ENCODE measurements around the gene CEP85. TPM values are rescaled to one million over a fixed set of nuclear protein-coding genes. Genes with fewer than 3 reads are reported as not detected.
A peak's percentile ranks its signal among the peaks of the same experiment; 100 is the strongest.

Gene CEP85
- total RNA-seq, 4 donors from 2014 or later: 1.3 to 6.8 (median 4.7) TPM

DNA sequence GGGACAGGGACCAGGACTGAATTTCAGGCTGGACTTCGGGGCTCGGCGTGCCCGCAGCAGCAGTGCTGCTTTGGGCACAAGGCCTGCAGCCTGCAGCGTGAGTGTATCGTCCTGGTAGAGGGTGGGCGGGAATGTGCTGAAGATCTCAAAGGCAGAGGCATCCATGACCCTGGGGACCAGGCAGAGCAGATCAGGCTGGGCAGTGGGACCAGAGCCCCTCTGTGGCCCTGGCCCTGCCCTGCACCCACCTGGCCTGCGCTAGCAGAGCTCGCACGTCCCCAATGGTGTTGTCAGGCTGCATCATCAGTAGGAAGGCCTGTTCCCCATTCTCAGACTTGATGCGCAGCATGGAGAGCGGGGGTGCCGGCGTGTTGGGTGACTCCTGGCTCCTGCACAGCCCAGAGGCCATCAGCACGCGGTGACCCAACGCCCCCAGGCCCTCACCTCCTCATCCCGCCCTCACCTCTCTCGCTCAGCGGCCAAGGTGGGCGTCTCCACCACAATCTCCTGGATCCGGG lies 48.5 kb downstream of the CEP85 start:
- H3K27me3 ChIP-seq: no peaks in the 10 kb centered on the region
- 0% methylated on average over 1 of the region's 22 CpGs; no CpG with 5 or more reads in 1 of the 2 donors for WGBS, 2 donors (ENCODE audit: low coverage in 1 of 2)
- H3K27ac ChIP-seq: peak overlapping the region in 3 of 4 donors; percentile 95 to 97 (median 95)
- H3K4me1 ChIP-seq: peaks cover 0 to 89% (median 51%) of the 10 kb centered on the region in 3 donors
- H3K4me3 ChIP-seq: no peak overlapping the region
- TF ChIP-seq EP300 (IDR thresholded peaks at IDR 0.05): no peak
- no peak for TF ChIP-seq POLR2A (IDR thresholded peaks at IDR 0.05)
- no peak for TF ChIP-seq POLR2AphosphoS5 (IDR thresholded peaks at IDR 0.05)
- H3K9me3 ChIP-seq: no peaks in the 10 kb centered on the region
- no peak for ATAC-seq
- H3K36me3 ChIP-seq: no peaks in the 10 kb centered on the region

DNA sequence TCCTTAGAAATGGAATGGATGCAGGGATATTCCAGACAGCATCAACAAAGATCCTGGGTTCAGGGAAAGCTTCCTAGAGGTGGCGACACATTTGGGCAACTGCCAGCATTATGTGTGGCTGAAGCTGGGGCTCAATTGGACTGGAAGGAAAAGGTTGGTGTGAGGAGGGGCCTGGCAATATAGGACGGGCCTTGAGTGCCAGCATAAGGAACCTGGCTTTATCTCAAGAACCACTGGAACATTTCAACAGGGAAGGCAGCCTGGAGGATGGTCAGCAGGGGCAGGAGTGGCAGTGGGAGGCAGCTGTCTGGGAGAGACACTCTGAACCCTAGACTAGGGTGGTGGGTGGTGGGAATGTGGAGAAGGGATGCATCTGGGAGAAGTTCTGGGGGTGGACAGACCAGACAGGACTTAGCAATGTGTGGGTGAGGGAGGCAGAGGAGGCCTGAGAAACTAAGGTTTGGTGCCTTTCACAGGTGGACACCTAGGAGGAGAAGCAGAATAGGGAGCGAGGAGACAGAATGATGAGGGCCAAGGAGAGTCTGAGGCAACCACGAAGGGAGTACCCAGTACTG lies 49.4 kb downstream of the CEP85 start:
- WGBS, 2 donors (ENCODE audit: low coverage in 1 of 2): 33 to 65% methylated on average over 2 to 4 of the region's 4 CpGs
- H3K27me3 ChIP-seq: no peaks in the 10 kb centered on the region
- no peak overlapping the region for H3K4me3 ChIP-seq
- peak overlapping the region in 3 of 4 donors; percentile 95 to 97 (median 95) for H3K27ac ChIP-seq
- ATAC-seq: no peak
- H3K36me3 ChIP-seq: no peaks in the 10 kb centered on the region
- TF ChIP-seq POLR2A (IDR thresholded peaks at IDR 0.05) (no peak), EP300 (IDR thresholded peaks at IDR 0.05) (no peak), POLR2AphosphoS5 (IDR thresholded peaks at IDR 0.05) (no peak)
- TF ChIP-seq, protein P1, sequence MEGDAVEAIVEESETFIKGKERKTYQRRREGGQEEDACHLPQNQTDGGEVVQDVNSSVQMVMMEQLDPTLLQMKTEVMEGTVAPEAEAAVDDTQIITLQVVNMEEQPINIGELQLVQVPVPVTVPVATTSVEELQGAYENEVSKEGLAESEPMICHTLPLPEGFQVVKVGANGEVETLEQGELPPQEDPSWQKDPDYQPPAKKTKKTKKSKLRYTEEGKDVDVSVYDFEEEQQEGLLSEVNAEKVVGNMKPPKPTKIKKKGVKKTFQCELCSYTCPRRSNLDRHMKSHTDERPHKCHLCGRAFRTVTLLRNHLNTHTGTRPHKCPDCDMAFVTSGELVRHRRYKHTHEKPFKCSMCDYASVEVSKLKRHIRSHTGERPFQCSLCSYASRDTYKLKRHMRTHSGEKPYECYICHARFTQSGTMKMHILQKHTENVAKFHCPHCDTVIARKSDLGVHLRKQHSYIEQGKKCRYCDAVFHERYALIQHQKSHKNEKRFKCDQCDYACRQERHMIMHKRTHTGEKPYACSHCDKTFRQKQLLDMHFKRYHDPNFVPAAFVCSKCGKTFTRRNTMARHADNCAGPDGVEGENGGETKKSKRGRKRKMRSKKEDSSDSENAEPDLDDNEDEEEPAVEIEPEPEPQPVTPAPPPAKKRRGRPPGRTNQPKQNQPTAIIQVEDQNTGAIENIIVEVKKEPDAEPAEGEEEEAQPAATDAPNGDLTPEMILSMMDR (IDR thresholded peaks at IDR 0.05): no peak
- no peaks in the 10 kb centered on the region for H3K9me3 ChIP-seq
- peaks cover 0 to 89% (median 48%) of the 10 kb centered on the region in 3 donors for H3K4me1 ChIP-seq

DNA sequence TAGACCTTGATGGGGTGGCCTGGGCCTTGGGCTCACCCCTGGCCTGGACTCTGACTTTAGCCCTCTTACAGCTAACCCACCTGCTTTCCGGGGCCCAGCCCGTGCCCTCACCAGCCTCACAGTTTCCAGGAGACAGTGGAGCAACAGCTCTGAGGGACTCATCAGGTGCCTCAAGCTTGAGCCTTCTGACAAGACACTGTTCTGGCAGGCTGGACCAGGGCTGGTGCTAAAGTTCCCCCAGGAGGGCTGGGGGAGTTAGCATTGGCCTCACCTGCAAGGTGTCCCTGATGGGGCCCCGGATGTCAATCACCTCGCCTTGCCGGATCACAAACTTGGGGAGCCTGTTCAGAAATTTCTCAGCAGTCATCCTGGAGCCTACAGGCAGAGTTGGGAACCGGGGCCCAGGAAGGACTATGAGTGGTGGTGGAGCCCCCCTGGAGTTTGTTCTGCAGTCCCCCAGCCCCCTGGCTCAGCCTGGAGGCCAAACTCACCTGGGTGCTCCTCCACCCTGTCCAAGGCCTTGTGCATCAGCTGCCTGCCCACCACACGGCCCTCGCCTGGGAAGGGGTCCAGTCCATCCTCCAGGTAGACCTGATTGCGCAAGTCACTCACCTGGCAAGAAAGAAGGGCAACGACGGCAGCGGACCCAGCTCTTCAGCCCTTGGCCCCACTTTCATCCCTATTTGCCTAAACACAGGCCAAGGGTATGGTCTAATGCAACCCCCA lies 50.0 kb downstream of the CEP85 start:
- H3K27ac ChIP-seq: peak overlapping the region in 3 of 4 donors; percentile 95 to 97 (median 95)
- peaks cover 0 to 88% (median 42%) of the 10 kb centered on the region in 3 donors for H3K4me1 ChIP-seq
- WGBS, 2 donors (ENCODE audit: low coverage in 1 of 2): 71 to 90% methylated on average over 3 of the region's 12 CpGs
- no peak overlapping the region for H3K4me3 ChIP-seq
- no peaks in the 10 kb centered on the region for H3K36me3 ChIP-seq
- H3K9me3 ChIP-seq: no peaks in the 10 kb centered on the region
- no peak for ATAC-seq
- TF ChIP-seq, protein P1 (IDR thresholded peaks at IDR 0.05): no peak
- TF ChIP-seq POLR2A (IDR thresholded peaks at IDR 0.05) (no peak), EP300 (IDR thresholded peaks at IDR 0.05) (no peak)
- no peaks in the 10 kb centered on the region for H3K27me3 ChIP-seq

DNA sequence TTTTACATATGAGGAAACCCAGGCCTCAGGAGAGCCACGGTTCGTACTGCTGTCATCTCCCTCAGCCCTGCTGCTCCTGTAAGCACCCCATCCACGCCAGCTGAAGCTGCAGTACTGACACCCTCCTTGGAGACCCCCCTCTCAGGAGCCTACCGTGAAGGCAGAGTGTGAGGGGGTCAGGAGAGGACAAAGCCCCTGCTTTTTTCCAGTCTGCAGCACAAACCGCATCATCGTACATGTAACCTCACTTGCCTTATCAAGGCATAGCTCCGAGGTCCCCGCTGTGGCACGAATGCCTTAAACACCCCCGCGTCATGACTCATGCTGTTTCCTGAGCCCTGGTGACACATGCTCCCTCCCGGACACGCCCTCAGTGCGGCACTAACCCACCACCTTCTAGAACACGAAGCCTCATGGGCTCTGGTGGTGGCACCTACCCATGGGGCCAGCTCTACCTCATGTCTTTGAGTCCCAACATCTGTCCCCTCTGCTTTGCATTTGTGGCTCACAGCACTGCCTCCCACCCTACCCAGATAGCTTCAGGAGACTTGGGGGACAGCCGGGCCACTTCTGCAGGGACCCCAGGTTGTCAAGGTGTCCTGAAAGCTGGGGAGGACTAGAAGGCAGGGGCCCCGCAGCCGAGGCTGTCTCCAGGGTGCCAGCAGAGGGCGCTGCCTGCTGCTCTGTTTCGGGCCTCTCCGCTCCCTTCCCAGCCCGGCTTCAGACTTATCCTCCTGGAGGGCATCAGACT lies 50.8 kb downstream of the CEP85 start:
- no peaks in the 10 kb centered on the region for H3K27me3 ChIP-seq
- no peak overlapping the region for H3K4me3 ChIP-seq
- H3K36me3 ChIP-seq: no peaks in the 10 kb centered on the region
- H3K27ac ChIP-seq: peak overlapping the region in 3 of 4 donors; percentile 95 to 97 (median 95)
- H3K4me1 ChIP-seq: peaks cover 0 to 86% (median 38%) of the 10 kb centered on the region in 3 donors
- TF ChIP-seq POLR2A (IDR thresholded peaks at IDR 0.05): no peak
- no peak for TF ChIP-seq EP300 (IDR thresholded peaks at IDR 0.05)
- peak; percentile 63 for TF ChIP-seq POLR2AphosphoS5 (IDR thresholded peaks at IDR 0.05)
- TF ChIP-seq, protein P1 (IDR thresholded peaks at IDR 0.05): peak in 3 of 4 experiments; percentile 52 to 71 (median 63)
- no peaks in the 10 kb centered on the region for H3K9me3 ChIP-seq
- 16 to 32% methylated on average over 8 to 14 of the region's 22 CpGs for WGBS, 2 donors (ENCODE audit: low coverage in 1 of 2)
- ATAC-seq: peak; percentile 33

Measured in gastroesophageal sphincter (tissue), 4 donors.